Measurements from ENCODE around the gene TXNDC17.
"Not testable (repeated sequence)": the region's sequence is repeated elsewhere in the genome, so short reads cannot be mapped to it uniquely, and the experiment has no call there.

Gene TXNDC17

GRCh38 chr17:6637458-6637840 lies 3.4 kb upstream of the TXNDC17 start:
- no peak for DNase-seq

GRCh38 chr17:6638046-6638908 lies 2.6 kb upstream of the TXNDC17 start:
- DNase-seq, result no peak

- no peak for DNase-seq
Measured at GRCh38 chr17:6639014-6639585, 1.8 kb upstream of the TXNDC17 start.

DNA sequence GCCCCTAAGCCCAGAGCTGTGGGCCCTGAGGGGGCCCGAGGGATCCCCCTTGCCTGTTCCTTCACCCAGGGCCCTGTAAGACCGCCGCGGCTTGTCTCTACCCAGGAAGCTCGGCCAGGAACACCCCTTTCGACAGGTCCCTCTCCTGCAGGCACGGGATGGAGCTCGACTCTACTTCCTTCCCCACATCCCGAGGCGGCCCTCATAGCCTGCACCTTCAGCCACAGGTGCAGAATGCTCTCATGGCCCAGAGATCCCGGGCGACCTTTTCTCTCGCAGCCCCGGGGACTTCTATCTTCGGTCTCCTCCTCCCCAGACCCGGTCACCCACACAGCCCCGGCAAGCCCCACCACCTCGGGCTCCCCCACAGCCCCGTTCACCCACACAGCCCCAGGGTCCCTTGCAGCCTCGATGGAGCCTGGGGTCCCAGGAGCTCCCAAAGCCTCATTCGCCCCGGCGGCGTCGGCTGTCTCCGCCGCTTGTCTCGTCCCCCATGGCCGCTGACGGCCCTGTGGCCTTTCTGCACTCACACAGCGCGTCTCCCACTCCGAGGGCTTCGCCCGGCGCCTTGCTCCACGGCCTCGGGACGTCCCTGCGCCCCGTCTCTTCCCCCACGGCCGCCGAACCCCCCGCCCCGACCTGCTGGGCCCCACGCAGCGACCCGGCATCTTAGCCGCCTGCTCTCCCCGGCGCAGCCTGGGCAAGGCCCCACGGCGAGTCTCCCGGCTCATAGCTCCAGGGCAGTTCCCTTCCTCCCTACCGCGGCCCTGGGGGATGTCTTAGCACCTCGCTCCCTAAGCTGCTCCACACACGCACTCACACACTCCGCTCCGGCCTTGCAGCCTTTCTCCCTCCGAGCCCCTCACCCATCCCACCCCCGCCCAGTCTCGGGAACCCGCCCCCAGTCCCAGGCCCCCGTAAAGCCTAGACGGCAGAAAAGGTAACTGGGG lies 999 bp upstream of the TXNDC17 start:
- no peak for DNase-seq

GRCh38 chr17:6641247-6641863 lies 495 bp downstream of the TXNDC17 start:
- DNase-seq, result no peak

DNA sequence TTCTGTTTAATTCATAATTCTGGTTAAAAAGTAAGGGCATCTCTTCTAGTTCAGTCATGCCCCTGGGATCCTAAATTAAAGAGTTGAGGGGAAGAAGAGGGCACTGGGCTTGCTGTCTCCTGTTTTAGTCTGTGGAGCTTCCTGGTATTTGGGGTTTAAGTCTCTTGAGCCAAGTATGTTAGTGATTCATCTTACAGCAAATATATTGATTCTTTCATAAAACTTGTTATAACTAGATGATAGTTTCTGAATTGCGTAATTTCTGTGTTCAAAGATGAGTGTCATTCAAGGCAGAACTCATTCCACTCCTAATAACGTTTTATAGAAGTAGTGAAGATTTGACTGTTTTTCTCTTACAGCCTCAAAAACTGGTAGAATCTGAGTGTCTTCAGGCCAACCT lies 1.7 kb downstream of the TXNDC17 start:
- DNase-seq, result no peak

DNA sequence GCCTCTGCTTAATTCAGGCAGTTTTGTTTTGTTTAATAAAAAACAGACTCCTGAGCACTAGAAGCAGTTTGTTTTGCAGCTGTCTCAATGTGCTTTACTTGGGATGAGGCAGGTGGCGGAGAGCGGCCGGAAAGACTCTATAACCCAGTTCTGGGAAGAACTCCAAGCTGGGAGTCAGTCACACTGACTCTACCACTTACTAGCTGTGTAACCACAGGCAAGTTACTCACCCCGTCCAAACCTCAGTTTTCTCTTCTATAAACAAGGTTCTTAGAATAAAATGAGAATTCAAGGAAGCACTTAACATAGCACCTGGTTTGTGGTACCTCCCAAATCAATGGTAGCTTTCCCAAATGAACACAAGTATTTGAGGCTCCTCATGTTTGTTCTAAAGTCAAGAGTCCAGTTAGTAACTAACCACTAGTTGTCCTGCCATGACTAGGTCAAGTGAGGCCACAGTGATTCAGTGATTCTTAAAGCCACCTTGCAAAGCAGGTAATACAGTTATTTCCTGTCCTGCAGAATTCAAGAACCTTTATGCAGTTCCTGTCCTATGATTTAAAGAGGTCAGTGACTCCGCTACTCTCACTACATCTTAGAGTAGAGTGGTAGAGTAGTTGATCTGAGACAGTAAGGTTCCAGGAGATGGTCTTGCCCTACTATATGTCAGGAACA lies 2.7 kb downstream of the TXNDC17 start:
- peak; percentile 27 for DNase-seq

GRCh38 chr17:6648181-6648580 lies 7.3 kb downstream of the TXNDC17 start:
- no peak for DNase-seq

- DNase-seq, result peak; percentile 83
Measured at GRCh38 chr17:6651354-6651918, 10.6 kb downstream of the TXNDC17 start, which contains the start of the genes C17orf100 and MED31. Gene C17orf100 (plus strand): TSS chr17:6651762. CDS start chr17:6651914, 152 bp downstream. Gene MED31 (minus strand): TSS chr17:6651605. CDS start chr17:6651528, 77 bp downstream.

DNA sequence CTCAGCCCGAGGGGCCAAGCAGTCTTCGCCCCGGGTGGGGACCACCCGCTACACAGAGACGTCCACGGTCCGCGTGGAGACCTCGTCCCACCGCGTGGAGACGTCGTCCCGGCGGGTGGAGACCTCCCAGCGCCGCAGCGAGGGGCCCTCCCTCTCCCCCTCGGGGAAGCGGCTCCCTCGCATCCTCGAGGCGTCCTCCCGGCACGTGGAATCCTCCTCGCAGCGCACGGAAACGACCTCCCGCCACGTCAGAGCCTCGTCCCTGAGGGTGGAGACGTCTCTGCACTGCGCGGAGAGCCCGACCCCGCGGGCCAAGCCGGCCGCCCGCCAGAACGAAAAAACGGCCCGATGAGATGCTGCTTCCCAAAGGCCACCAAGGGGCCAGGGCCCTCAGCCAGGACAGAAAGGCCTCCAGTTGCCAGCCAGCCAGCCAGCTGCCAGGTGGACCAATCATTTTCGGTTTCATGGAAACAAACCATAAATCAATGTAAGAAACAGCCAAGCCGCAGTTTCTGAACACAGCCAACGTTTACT lies 11.1 kb downstream of the TXNDC17 start:
- DNase-seq, result no peak

DNA sequence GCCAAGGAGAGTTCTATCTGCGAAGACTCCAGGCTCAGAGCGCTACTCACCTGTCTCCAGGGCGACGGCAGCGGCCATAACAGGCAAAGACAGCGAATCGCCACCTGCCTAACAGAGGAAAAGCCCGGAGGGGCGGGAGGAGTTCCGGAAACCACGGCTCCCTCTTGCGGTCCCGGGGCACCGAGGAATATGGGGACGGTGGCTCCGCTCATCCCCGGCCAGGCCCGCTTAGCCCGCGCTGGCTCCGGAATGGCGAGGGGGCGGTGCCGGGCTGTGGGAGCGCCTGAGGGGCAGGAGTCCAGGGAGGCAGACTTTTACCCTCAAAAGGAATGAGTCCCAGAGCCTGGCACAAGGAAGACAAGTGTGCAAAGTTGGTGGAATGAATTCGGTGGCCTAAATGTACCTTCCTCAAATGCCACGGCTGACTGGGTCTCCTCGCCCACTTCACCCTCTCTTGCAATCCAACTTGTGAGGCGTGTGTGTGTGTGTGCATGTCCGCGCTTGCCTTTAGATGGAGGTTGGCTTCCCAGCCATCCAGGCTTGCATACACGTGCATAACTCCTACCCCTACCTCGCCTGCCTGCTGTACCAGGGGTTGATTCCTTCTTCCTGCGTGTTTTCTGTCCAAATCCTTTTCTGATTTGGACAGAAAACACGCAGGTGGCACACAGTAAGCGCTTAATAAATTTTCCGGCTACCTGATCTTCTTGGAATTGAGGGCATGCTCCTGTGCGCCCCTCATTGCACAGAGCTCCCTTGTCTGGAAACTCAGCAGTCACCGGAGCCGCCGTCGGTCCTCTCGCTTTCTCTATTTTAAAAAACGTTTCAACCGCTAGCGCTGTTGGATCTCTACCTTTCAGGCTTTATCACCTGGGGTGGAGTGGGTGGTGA lies 14.2 kb downstream of the TXNDC17 start:
- DNase-seq, result no peak

DNA sequence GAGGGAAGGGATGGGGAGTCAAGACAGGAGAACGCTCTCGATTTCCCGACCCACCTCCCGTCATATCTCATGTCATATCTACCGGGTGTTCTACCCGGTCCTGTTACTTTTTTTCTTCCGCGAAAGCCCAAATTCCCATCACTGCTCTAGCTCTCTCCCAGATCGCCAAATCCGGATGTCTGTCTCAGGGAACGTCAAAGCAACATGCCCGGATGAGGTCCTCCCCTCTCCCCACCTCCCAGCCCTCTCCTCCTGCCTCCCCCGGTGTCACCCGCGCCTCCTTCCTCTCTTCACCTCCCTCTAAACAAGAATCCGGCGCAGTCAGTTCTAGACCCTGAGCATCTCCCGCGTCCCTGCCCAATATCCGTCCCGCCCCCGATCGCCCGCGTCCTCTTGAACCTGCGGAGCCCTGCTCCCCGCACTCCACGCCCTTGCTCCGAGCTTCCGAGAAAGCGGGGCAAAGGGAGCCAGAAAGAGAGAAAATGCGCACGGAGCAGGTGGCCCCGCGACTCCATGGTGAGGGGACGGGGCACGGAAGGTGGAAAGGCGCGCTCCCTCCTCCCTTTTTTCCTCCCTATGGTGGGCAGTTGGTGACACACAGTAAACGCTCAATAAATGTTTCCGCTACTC lies 15.0 kb downstream of the TXNDC17 start:
- DNase-seq, result not testable (repeated sequence)

DNA sequence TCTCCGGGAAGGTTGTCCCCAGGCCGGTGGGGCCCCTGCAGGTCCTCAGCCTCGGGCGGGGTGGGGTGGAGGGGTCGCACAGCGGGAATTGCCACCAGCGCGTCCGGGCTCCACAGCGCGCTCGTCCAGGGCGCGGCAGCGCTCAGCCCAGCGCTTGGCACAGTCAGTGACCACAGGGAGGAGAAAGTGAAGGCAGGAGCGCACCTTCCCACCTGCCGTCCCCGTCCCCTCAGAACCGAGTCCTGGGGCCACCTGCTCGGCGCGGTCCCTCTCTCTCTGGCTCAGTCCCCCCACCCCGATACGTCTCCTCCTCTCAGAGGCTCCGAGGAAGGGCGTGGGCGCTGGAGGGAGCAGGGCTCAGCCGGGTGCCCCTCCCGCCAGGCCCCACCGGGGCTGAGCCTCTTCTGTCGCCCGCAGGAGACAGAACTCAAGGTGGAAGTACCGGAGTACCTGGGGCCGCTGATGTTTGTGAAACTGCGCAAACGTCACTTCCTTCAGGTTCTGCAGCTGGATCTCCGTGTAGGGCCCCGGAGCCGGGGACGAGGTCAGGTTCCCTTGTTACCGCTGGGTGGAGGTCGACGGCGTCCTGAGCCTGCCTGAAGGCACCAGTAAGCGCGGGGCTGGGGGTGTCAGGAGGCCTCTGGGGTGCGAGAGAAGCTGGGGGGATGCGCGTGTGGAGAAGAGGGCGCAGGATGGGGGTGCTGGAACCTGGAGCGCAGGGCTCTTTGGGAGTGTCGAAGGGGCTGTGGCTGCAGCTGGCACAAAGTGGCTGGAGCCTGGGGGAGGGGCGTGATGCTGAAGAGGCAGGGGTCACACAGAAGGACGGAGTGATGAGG lies 16.2 kb downstream of the TXNDC17 start:
- DNase-seq, result not testable (repeated sequence)

GRCh38 chr17:6657633-6658287 lies 16.9 kb downstream of the TXNDC17 start:
- no peak for DNase-seq

- DNase-seq, result not testable (repeated sequence)
Measured at GRCh38 chr17:6658411-6658810, 17.6 kb downstream of the TXNDC17 start.

GRCh38 chr17:6660101-6660500 lies 19.2 kb downstream of the TXNDC17 start:
- DNase-seq, result no peak

DNA sequence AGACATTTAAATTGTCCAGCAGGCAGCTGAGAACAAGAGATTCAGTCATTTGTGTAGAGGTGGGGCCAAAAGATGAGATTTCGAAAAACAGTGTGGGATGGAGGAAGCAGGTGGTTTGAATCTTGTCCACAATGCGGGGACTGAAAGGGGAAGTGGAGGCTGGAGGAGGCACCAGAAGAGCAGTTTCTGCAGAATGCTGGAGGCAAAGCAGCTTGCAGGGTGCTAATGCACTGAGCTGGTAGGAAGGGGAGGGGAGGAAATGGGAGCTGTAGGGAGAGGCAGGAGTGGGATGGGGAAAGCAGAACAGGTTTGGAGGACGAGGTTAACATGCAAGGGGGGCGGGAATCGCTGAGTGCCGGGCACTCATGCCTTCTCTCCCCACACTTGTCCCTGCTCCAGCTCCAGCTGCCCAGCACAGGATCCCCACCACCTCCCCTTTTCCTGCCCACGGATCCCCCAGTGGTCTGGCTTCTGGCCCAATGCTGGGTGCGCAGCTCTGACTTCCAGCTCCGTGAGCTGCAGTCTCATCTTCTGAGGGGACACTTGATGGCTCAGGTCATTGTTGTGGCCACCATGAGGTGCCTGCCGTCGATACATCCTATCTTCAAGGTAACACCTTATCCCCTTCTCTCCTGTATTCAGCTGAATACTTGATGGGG lies 20.1 kb downstream of the TXNDC17 start:
- no peak for DNase-seq

- DNase-seq, result no peak
Measured at GRCh38 chr17:6661464-6661848, 20.6 kb downstream of the TXNDC17 start.
